HepG2 (cell line): ENCODE results near the gene JPT1. TPM values are rescaled to one million over a fixed set of nuclear protein-coding genes. Genes with fewer than 3 reads are reported as not detected.

Experiments used
- DNMT1 ChIP-seq: sonication (generic); formaldehyde crosslinking; IDR thresholded peaks from 2 replicates; pipeline ENCODE4 v1.5.1; 2020; ENCODE audit warnings: mild to moderate bottlenecking, missing genetic modification reagents
- EED ChIP-seq: sonication (generic); formaldehyde crosslinking; IDR thresholded peaks from 2 replicates; pipeline ENCODE4 v1.5.0; 2020; ENCODE audit warnings: mild to moderate bottlenecking, missing genetic modification reagents
- ERF ChIP-seq: IDR thresholded peaks from 2 replicates; pipeline ENCODE4 v1.6.1; 2018; ENCODE audit warnings: missing biosample characterization, missing genetic modification reagents
- GRHL1 ChIP-seq: sonication (generic); formaldehyde crosslinking; conservative IDR thresholded peaks from 2 replicates; pipeline ENCODE4 v1.8.0; 2022; ENCODE audit warnings: missing genetic modification reagents
- NCOA5 ChIP-seq: sonication (generic); formaldehyde crosslinking; IDR thresholded peaks from 2 replicates; pipeline ENCODE4 v1.4.0; 2020; ENCODE audit warnings: missing genetic modification reagents
- PHF8 ChIP-seq: sonication (generic); formaldehyde crosslinking; IDR thresholded peaks from 2 replicates; pipeline ENCODE4 v1.5.0; 2020; ENCODE audit warnings: missing genetic modification reagents
- POGK ChIP-seq: sonication (generic); formaldehyde crosslinking; conservative IDR thresholded peaks from 2 replicates; pipeline ENCODE4 v1.8.0; 2022; ENCODE audit warnings: mild to moderate bottlenecking, moderate library complexity, missing genetic modification reagents
- RORA ChIP-seq: sonication (generic); formaldehyde crosslinking; IDR thresholded peaks from 2 replicates; pipeline ENCODE4 v1.5.0; 2020; ENCODE audit warnings: mild to moderate bottlenecking, missing genetic modification reagents, moderate library complexity
- SMARCC2 ChIP-seq: fragments of 450-650 bp; IDR thresholded peaks from 2 replicates; pipeline ENCODE4 v1.6.1; 2017; ENCODE audit warnings: antibody characterized with exemption, mild to moderate bottlenecking
- SMARCE1 ChIP-seq: fragments of 450-650 bp; IDR thresholded peaks from 2 replicates; pipeline ENCODE4 v1.6.1; 2017; ENCODE audit warnings: borderline replicate concordance
- U2AF1 ChIP-seq: fragments of 200-400 bp; formaldehyde crosslinking; optimal IDR thresholded peaks from 2 replicates; pipeline ENCODE3; 2017; ENCODE audit warnings: mild to moderate bottlenecking, low read depth, low read length
- ZBTB42 ChIP-seq: sonication (generic); formaldehyde crosslinking; IDR thresholded peaks from 2 replicates; pipeline ENCODE4 v1.5.0; 2020; ENCODE audit warnings: mild to moderate bottlenecking, missing genetic modification reagents
- ZNF256 ChIP-seq: sonication (generic); formaldehyde crosslinking; conservative IDR thresholded peaks from 2 replicates; pipeline ENCODE4 v1.4.0; 2020; ENCODE audit warnings: missing genetic modification reagents
- ZNF383 ChIP-seq: sonication (generic); formaldehyde crosslinking; IDR thresholded peaks from 2 replicates; pipeline ENCODE4 v1.4.0; 2020; ENCODE audit warnings: missing genetic modification reagents, mild to moderate bottlenecking, borderline replicate concordance
- ZNF629 ChIP-seq: sonication (generic); formaldehyde crosslinking; conservative IDR thresholded peaks from 2 replicates; pipeline ENCODE4 v1.5.0; 2020; ENCODE audit warnings: missing genetic modification reagents
- ZNF672 ChIP-seq: sonication (generic); formaldehyde crosslinking; IDR thresholded peaks from 2 replicates; pipeline ENCODE4 v1.8.1; 2022; ENCODE audit warnings: missing genetic modification reagents
- ZNF703 ChIP-seq: sonication (generic); formaldehyde crosslinking; IDR thresholded peaks from 2 replicates; pipeline ENCODE4 v1.5.1; 2020; ENCODE audit warnings: missing genetic modification reagents, mild to moderate bottlenecking, moderate library complexity, borderline replicate concordance
- ZNF704 ChIP-seq: sonication (generic); formaldehyde crosslinking; IDR thresholded peaks from 2 replicates; pipeline ENCODE4 v1.8.1; 2023; ENCODE audit warnings: mild to moderate bottlenecking, inconsistent platforms, moderate library complexity, missing genetic modification reagents, borderline replicate concordance
- ZNF770 ChIP-seq: sonication (generic); formaldehyde crosslinking; IDR thresholded peaks from 2 replicates; pipeline ENCODE4 v1.5.0; 2020; ENCODE audit warnings: mild to moderate bottlenecking, missing genetic modification reagents
- polyA plus RNA-seq, 8 experiments: library from polyadenylated mRNA; depleted of rRNA in 3 of 8; stranded (reverse) in 7 of 8; unstranded in 1 of 8; fragments of >200 nt; fragmentation: Illumina TruSeq in 4 of 8; extraction: Trizol in 4 of 8; gene quantifications; 2 replicates each; pipeline versions ENCODE4 v1.2.1 to v1.2.3, GENCODE V29; 2011 to 2016; ENCODE audit warnings: low read depth in 4 of 8, missing spikeins in 1 of 8, mixed read lengths in 1 of 8; ENCODE audit not compliant: insufficient read depth in 1 of 8
- total RNA-seq, 5 experiments: library from RNA; depleted of rRNA; stranded (reverse); fragments of >200 nt; fragmentation: Illumina TruSeq; extraction: Trizol; gene quantifications; 2 replicates each; pipeline ENCODE4 v1.2.3, GENCODE V29; 2016; ENCODE audit warnings: low read depth in 1 of 5
- TF ChIP-seq, protein P1 (sequence below): sonication (generic); formaldehyde crosslinking; IDR thresholded peaks from 2 replicates; pipeline ENCODE4 v1.4.0; 2020; ENCODE audit warnings: mild to moderate bottlenecking, low read depth, missing genetic modification reagents

Gene JPT1
- total and polyA plus RNA-seq, 2 of the 13 experiments (the other 11 are each of a cell fraction or from before 2014, with no cell fraction given), result 43.3 to 256 TPM

DNA sequence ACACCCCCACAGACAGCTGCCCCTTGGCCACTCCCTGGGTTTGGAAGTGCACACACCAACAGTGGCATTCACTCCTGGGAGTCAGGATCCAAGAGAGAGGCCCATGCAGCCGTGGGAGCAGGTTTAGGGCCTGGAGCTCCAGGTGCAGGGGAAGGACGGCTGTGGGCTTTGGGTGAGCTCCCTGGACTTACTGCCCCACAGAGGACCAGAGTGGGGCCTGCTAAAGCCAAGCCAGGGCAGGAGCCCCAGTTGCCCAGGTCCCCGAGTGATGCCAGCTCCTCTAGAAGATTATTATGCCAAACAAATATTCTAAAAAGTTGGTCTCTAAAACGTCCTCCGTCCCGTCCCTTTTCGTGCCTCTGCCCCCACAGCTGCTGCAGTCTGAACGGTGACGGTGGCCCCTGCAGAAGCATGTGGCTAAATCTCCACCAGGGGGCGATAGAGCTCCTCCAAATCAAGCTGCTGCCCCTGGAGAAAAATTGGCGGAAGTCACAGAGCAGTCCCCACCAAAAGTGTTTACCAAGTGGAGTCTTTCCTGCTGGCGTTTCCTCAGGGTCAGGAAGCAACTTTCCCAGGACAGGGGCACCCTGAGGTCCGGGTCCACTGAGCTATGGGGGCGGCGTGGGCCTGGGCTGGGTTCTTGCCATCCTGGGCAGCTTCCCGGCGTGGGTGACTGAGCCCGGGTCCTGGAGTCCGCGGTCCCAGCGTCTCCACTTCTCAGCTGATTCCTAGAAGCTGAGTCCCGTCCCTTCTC is 40.3 kb downstream of the JPT1 start (continued):
- TF ChIP-seq, protein P1, sequence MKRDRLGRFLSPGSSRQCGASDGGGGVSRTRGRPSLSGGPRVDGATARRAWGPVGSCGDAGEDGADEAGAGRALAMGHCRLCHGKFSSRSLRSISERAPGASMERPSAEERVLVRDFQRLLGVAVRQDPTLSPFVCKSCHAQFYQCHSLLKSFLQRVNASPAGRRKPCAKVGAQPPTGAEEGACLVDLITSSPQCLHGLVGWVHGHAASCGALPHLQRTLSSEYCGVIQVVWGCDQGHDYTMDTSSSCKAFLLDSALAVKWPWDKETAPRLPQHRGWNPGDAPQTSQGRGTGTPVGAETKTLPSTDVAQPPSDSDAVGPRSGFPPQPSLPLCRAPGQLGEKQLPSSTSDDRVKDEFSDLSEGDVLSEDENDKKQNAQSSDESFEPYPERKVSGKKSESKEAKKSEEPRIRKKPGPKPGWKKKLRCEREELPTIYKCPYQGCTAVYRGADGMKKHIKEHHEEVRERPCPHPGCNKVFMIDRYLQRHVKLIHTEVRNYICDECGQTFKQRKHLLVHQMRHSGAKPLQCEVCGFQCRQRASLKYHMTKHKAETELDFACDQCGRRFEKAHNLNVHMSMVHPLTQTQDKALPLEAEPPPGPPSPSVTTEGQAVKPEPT (CRISPR knock-in tag), result no peak
- TF ChIP-seq RORA (CRISPR knock-in tag), result no peak
- TF ChIP-seq POGK, result peak; percentile 59; the same call in 1 of the 2 replicates
- no peak for TF ChIP-seq U2AF1
- TF ChIP-seq ZNF704 (CRISPR knock-in tag), result no peak
- TF ChIP-seq ZNF770 (CRISPR knock-in tag), result no peak; the same call in 1 of the 2 replicates
- no peak for TF ChIP-seq NCOA5 (CRISPR knock-in tag)
- TF ChIP-seq ERF (CRISPR knock-in tag), result peak; percentile 77; the same call in 1 of the 2 replicates
- no peak for TF ChIP-seq GRHL1
- TF ChIP-seq ZNF672, result no peak
- TF ChIP-seq ZNF383 (CRISPR knock-in tag), result peak; percentile 91; the same call in 1 of the 2 replicates
- no peak for TF ChIP-seq SMARCE1
- TF ChIP-seq EED (CRISPR knock-in tag), result no peak
- TF ChIP-seq SMARCC2, result no peak
- no peak for TF ChIP-seq DNMT1
- no peak for TF ChIP-seq ZBTB42 (CRISPR knock-in tag)
- TF ChIP-seq ZNF256 (CRISPR knock-in tag), result no peak
- TF ChIP-seq ZNF703 (CRISPR knock-in tag), result no peak
- TF ChIP-seq PHF8 (CRISPR knock-in tag), result no peak
- no peak; the same call in 1 of the 2 replicates for TF ChIP-seq ZNF629 (CRISPR knock-in tag)
- TF ChIP-seq, all 625 proteins: peak for 164
